ENCODE measurements around the gene EP400.

The EP400 gene

GRCh38 chr12:132116709-132117557 is 167.2 kb downstream of the EP400 start:
- no peak for DNase-seq (ENCODE audit: low spot score)
- in situ Hi-C loops (cut with MboI; ENCODE audit: low pct_unique_long_range_greater_than_20kb, low sequenced_read_pairs, unreplicated experiment) = no loop called here
- TF ChIP-seq, protein P1, sequence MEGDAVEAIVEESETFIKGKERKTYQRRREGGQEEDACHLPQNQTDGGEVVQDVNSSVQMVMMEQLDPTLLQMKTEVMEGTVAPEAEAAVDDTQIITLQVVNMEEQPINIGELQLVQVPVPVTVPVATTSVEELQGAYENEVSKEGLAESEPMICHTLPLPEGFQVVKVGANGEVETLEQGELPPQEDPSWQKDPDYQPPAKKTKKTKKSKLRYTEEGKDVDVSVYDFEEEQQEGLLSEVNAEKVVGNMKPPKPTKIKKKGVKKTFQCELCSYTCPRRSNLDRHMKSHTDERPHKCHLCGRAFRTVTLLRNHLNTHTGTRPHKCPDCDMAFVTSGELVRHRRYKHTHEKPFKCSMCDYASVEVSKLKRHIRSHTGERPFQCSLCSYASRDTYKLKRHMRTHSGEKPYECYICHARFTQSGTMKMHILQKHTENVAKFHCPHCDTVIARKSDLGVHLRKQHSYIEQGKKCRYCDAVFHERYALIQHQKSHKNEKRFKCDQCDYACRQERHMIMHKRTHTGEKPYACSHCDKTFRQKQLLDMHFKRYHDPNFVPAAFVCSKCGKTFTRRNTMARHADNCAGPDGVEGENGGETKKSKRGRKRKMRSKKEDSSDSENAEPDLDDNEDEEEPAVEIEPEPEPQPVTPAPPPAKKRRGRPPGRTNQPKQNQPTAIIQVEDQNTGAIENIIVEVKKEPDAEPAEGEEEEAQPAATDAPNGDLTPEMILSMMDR (IDR thresholded peaks at IDR 0.05; ENCODE audit: extremely low read depth, insufficient read depth, missing control alignments) = no peak

DNA sequence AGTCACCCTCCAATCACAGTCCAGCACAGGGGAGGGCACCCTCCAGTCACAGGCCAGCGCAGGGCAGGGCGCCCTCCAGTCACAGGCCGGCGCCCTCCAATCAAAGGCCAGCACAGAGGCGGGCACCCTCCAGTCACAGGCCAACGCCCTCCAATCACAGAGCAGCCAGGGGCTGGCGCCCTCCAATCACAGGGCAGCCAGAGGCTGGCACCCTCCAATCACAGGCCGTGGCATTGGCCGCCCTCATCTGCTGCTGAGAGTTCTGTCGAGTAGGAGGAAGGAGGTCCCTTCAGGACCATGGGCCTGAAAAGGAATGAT is 167.8 kb downstream of the EP400 start:
- DNase-seq (ENCODE audit: low spot score) = no peak
- in situ Hi-C loops (cut with MboI; ENCODE audit: low pct_unique_long_range_greater_than_20kb, low sequenced_read_pairs, unreplicated experiment) = no loop called here
- TF ChIP-seq, protein P1 (IDR thresholded peaks at IDR 0.05; ENCODE audit: extremely low read depth, insufficient read depth, missing control alignments) = no peak

DNA sequence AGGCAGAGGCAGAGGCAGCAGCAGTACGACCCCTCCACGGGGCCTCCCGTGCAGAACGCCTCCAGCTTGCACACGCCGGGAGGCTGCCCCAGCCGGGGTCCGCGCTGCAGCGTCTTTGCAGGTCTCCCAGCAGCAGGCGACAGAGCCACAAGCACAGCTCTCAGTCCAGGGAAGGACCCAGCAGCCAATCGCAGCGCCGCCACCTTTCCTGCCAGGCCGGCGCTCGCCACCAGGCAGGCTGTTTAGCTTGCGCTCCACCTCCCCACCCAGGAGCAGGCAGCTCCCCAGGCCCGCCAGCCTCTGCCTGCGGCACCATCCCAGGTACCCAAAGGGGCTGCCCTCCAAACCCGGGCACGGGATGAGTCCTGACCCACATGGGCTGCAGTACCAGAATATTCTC is 169.1 kb downstream of the EP400 start:
- TF ChIP-seq, protein P1 (IDR thresholded peaks at IDR 0.05; ENCODE audit: extremely low read depth, insufficient read depth, missing control alignments) = no peak
- in situ Hi-C loops (cut with MboI; ENCODE audit: low pct_unique_long_range_greater_than_20kb, low sequenced_read_pairs, unreplicated experiment) = no loop called here
- no peak for DNase-seq (ENCODE audit: low spot score)

- in situ Hi-C loops (cut with MboI; ENCODE audit: low pct_unique_long_range_greater_than_20kb, low sequenced_read_pairs, unreplicated experiment) = no loop called here
- TF ChIP-seq, protein P1 (IDR thresholded peaks at IDR 0.05; ENCODE audit: extremely low read depth, insufficient read depth, missing control alignments) = no peak
Observed at GRCh38 chr12:132121283-132121682, 171.5 kb downstream of the EP400 start.

DNA sequence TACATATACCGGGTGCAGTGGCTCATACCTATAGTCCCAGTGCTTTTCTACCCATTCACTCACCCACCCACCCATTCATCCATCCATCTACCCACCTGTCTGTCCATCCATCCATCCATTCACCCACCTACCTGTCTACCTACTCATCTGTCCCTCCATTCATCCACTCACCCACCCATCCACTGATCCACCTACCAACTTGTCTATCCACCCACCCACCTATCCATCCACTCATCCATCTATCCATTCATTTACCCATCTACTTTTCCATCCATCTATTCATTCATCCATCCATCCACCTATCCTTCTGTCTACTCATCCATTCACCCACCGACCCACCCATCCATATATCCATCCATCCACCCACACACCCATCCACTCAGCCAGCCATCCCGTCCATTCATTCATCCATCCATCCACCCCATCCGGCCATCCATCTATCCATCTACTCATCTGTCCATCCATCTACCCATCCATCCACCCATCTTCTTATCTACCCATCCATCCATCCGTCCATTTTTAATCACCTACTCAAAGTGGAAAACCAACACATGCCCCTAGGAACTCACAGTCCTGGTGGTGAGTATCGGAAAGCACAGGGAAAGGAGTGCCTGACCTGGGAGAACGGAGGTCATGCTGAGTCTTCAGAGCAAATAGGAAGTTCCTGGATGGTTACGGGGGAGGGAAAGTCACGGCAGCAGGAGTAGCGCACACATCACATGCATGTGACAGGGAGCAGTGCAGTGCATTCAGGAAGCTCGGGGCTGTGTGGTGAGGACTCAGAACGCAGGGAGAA is 174.4 kb downstream of the EP400 start:
- TF ChIP-seq, protein P1 (IDR thresholded peaks at IDR 0.05; ENCODE audit: extremely low read depth, insufficient read depth, missing control alignments) = no peak
- in situ Hi-C loops (cut with MboI; ENCODE audit: low pct_unique_long_range_greater_than_20kb, low sequenced_read_pairs, unreplicated experiment) = no loop called here
- DNase-seq (ENCODE audit: low spot score) = no peak

More at GRCh38 chr12:132121283-132121682, 171.5 kb downstream of the EP400 start:
- no peak for DNase-seq (ENCODE audit: low spot score)

DNA sequence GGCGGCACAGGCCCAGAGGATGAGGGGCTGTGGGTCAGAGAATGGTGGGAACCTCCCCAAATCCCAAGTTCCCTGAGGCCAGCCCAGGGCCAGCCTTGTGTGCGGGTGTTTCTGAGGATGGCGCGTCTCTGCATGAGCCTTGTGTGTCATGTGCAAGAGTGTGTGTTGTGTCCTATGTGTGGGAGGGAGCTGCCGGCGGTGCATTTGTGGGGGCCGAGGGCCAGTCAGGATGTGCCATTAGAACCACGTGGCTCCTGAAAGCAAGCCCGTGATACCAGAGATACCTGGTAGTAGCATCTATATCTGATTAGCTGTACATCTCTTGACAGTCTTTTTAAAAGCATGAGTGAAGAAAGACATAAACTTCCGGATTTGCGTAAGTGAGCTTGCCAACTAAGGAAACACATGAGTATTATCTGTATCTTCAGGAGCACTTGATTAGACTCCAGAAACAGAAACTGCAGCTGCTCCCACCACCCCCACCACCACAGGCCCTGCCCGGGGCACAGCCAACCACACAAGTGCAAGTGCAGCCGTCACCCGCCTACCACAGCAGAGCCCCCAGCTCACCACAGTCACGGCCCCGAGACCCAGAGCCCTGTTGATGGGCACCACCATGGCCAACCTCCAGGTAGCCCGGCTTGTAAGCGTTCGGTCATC is 175.2 kb downstream of the EP400 start:
- in situ Hi-C loops (cut with MboI; ENCODE audit: low pct_unique_long_range_greater_than_20kb, low sequenced_read_pairs, unreplicated experiment) = no loop called here
- TF ChIP-seq, protein P1 (IDR thresholded peaks at IDR 0.05; ENCODE audit: extremely low read depth, insufficient read depth, missing control alignments) = no peak
- no peak for DNase-seq (ENCODE audit: low spot score)
